ENCODE data around the gene SIVA1.

DNA sequence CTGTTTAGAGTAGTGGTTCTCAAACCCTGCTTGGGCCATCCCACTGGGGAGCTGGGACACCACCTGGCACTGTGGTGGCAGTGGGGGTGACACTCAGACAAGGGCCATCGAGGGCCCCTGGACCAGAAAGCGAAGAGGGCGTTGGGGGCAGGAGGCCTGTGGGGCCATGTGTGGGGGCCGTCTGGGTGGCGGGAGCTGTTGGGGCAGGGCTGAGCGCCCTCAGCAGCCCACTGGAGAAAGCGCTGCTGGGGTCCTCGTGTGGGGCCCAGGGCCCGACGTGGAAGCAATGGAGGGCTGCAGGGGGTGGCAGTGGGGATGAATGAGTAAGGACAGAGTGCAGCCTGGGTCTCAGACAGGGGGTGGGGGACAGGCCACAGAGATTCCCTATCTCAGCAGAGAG lies 34.8 kb upstream of the SIVA1 start:
- TF ChIP-seq POLR2A (IDR thresholded peaks at IDR 0.05; ENCODE audit: low read length), result no peak
- no peak for TF ChIP-seq GATA1 (IDR thresholded peaks at IDR 0.05; ENCODE audit: low read depth, low read length)

Measured in erythroblast (primary cell).